OCI-LY3 (cell line): ENCODE results near the gene POLD4.

ENCODE experiments used
- H2AFZ ChIP-seq: fragments of 200-600, 300-600 bp; shearing (Covaris generic); 2 replicates; pipeline ENCODE4 v1.6.0; 2014; ENCODE audit warnings: antibody characterized with exemption, low read depth, low read length
- H3K27ac ChIP-seq: fragments of 200-600, 300-600 bp; sonication (generic); 2 replicates; pipeline ENCODE4 v1.5.1; 2014; ENCODE audit warnings: mild to moderate bottlenecking, low read length, moderate library complexity, mixed read lengths
- H3K27me3 ChIP-seq: fragments of 200-600, 300-600 bp; sonication (generic); 2 replicates; pipeline ENCODE4 v1.6.1; 2014; ENCODE audit warnings: low read depth, low read length, mixed read lengths
- H3K36me3 ChIP-seq: fragments of 200-600, 300-600 bp; sonication (generic); replicated peaks from 2 replicates; pipeline ENCODE3; 2014; ENCODE audit warnings: low read depth, low read length, mixed read lengths
- H3K4me1 ChIP-seq: fragments of 300-600, 200-600 bp; sonication (generic); 2 replicates; pipeline ENCODE4 v1.6.1; 2014; ENCODE audit warnings: low read length, mixed read lengths
- H3K4me2 ChIP-seq: fragments of 200-600, 300-600 bp; sonication (generic); 2 replicates; pipeline ENCODE4 v1.6.1; 2014; ENCODE audit warnings: low read length, mixed read lengths
- H3K4me3 ChIP-seq: fragments of 300-600, 200-600 bp; sonication (generic); 2 replicates; pipeline ENCODE4 v1.5.1; 2014; ENCODE audit warnings: antibody characterized with exemption, mild to moderate bottlenecking, low read length, moderate library complexity
- H3K79me2 ChIP-seq: fragments of 300-600, 200-600 bp; shearing (Covaris generic); 2 replicates; pipeline ENCODE4 v1.6.1; 2014; ENCODE audit warnings: mild to moderate bottlenecking, low read length, mixed read lengths
- H3K9ac ChIP-seq: fragments of 300-600, 200-600 bp; shearing (Covaris generic); 2 replicates; pipeline ENCODE4 v1.6.0; 2014; ENCODE audit warnings: mild to moderate bottlenecking, low read length, moderate library complexity
- H3K9me3 ChIP-seq: fragments of 200-600, 300-600 bp; shearing (Covaris generic); 2 replicates; pipeline ENCODE4 v1.6.1; 2014; ENCODE audit warnings: low read length, mixed read lengths; ENCODE audit not compliant: insufficient read depth
- H4K20me1 ChIP-seq: fragments of 200-600, 300-600 bp; sonication (generic); 2 replicates; pipeline ENCODE4 v1.6.1; 2016; ENCODE audit warnings: low read length, mixed read lengths; ENCODE audit not compliant: insufficient read depth
- CTCF ChIP-seq: fragments of 200-600, 300-600 bp; sonication (generic); IDR thresholded peaks from 2 replicates; pipeline ENCODE4 v1.5.1; 2014; ENCODE audit warnings: antibody characterized with exemption, low read length, low read depth
- EZH2phosphoT487 ChIP-seq: fragments of 200-600 bp; shearing (Covaris generic); IDR thresholded peaks from 2 replicates; pipeline ENCODE4 v1.6.1; 2018; ENCODE audit warnings: antibody characterized with exemption, mixed run types, low read depth

The POLD4 gene

GRCh38 chr11:67316882-67317204, 36.5 kb downstream of the POLD4 start:
- Histone ChIP-seq H3K9ac (peak overlapping the region; percentile 66), H3K36me3 (no peaks in the 10 kb centered on the region), H3K4me2 (peak overlapping the region; percentile 81), H3K9me3 (no peaks in the 10 kb centered on the region), H3K79me2 (no peaks in the 10 kb centered on the region), H3K27me3 (no peaks in the 10 kb centered on the region), H2AFZ (peak overlapping the region; percentile 67), H3K27ac (peak overlapping the region; percentile 78), H3K4me3 (peak overlapping the region; percentile 78), H4K20me1 (no peaks in the 10 kb centered on the region), H3K4me1 (peaks cover 8% of the 10 kb centered on the region)
- TF ChIP-seq CTCF (no peak), EZH2phosphoT487 (no peak)

- Histone ChIP-seq H2AFZ (no peak overlapping the region), H3K27ac (no peak overlapping the region), H3K4me2 (no peak overlapping the region), H3K36me3 (no peaks in the 10 kb centered on the region), H3K79me2 (no peaks in the 10 kb centered on the region), H3K9me3 (no peaks in the 10 kb centered on the region), H3K4me3 (no peak overlapping the region), H3K27me3 (no peaks in the 10 kb centered on the region), H3K4me1 (peaks cover 8% of the 10 kb centered on the region), H3K9ac (no peak overlapping the region), H4K20me1 (no peaks in the 10 kb centered on the region)
- TF ChIP-seq EZH2phosphoT487 (no peak), CTCF (no peak)
These were observed 37.9 kb downstream of the POLD4 start for GRCh38 chr11:67315325-67315909.

- Histone ChIP-seq H3K36me3 (no peaks in the 10 kb centered on the region), H2AFZ (no peak overlapping the region), H3K4me2 (no peak overlapping the region), H4K20me1 (no peaks in the 10 kb centered on the region), H3K9ac (no peak overlapping the region), H3K9me3 (no peaks in the 10 kb centered on the region), H3K27me3 (no peaks in the 10 kb centered on the region), H3K27ac (no peak overlapping the region), H3K79me2 (no peaks in the 10 kb centered on the region), H3K4me1 (peaks cover 8% of the 10 kb centered on the region), H3K4me3 (no peak overlapping the region)
- no peak for TF ChIP-seq CTCF
- TF ChIP-seq EZH2phosphoT487: no peak
These were observed 39.1 kb downstream of the POLD4 start for GRCh38 chr11:67314218-67314617.

- no peaks in the 10 kb centered on the region for H3K79me2 ChIP-seq
- H3K9me3 ChIP-seq: no peaks in the 10 kb centered on the region
- TF ChIP-seq CTCF: no peak
- no peak for TF ChIP-seq EZH2phosphoT487
- no peaks in the 10 kb centered on the region for H3K36me3 ChIP-seq
- peaks cover 4% of the 10 kb centered on the region for H3K4me1 ChIP-seq
- no peak overlapping the region for H3K27ac ChIP-seq
- H4K20me1 ChIP-seq: no peaks in the 10 kb centered on the region
- H3K4me2 ChIP-seq: no peak overlapping the region
- no peak overlapping the region for H3K9ac ChIP-seq
- no peaks in the 10 kb centered on the region for H3K27me3 ChIP-seq
- no peak overlapping the region for H3K4me3 ChIP-seq
- H2AFZ ChIP-seq: no peak overlapping the region
These were observed 40.0 kb downstream of the POLD4 start for GRCh38 chr11:67313125-67313890.
